HCT116 (cell line): ENCODE data around the gene DDX24.

ENCODE experiments used
- ATF3 ChIP-seq: IDR thresholded peaks from 2 replicates; pipeline ENCODE4 v1.6.1; 2012
- CTCF ChIP-seq, 3 experiments: fragments of 200-600 bp in 1 of 3; sonication (generic) in 1 of 3; IDR thresholded peaks in 2 of 3; conservative IDR thresholded peaks in 1 of 3; 2 replicates each; pipeline ENCODE4 v1.5.1; 2012 to 2017; ENCODE audit warnings: low read depth in 2 of 3, low read length in 2 of 3, antibody characterized with exemption in 1 of 3, borderline replicate concordance in 1 of 3, control low read depth in 1 of 3, mild to moderate bottlenecking in 1 of 3, mixed read lengths in 1 of 3, mixed run types in 1 of 3, moderate library complexity in 1 of 3; ENCODE audit not compliant: insufficient read depth in 1 of 3
- POLR2A ChIP-seq: IDR thresholded peaks from 2 replicates; pipeline ENCODE4 v1.7.0; 2011; ENCODE audit warnings: borderline replicate concordance; ENCODE audit not compliant: insufficient read depth, insufficient read length; ENCODE audit errors: extremely low read depth
- SRF ChIP-seq: IDR thresholded peaks from 2 replicates; pipeline ENCODE4 v1.6.1; 2012; ENCODE audit warnings: low read depth
- TCF7L2 ChIP-seq: IDR thresholded peaks from 2 replicates; pipeline ENCODE4 v1.7.0; 2011; ENCODE audit warnings: borderline replicate concordance, inconsistent platforms; ENCODE audit not compliant: insufficient read depth, insufficient read length; ENCODE audit errors: extremely low read depth
- ZFX ChIP-seq: fragments of 450-650 bp; IDR thresholded peaks from 2 replicates; pipeline ENCODE4 v1.6.1; 2017

- no peak for TF ChIP-seq SRF
- no peak for TF ChIP-seq ZFX
- TF ChIP-seq TCF7L2 = no peak
- peak; percentile 24 to 62 (median 56); a peak in 5 of 6 replicates for TF ChIP-seq CTCF (IDR thresholded peaks at IDR 0.05 in 2 of 3, conservative IDR thresholded peaks at IDR 0.05 in 1 of 3; ENCODE audit: borderline replicate concordance in 1 of 3, insufficient read depth in 1 of 3, low read depth in 2 of 3, low read length in 2 of 3)
- TF ChIP-seq POLR2A = no peak
- no peak for TF ChIP-seq ATF3
Measured at GRCh38 chr14:94005324-94006073, 75.5 kb downstream of the DDX24 start.
